Stimulated activated CD4-positive, alpha-beta T cell treated with anti-CD3 and anti-CD28 coated beads, Interleukin-1b, Interleukin-23, amount 100 ng/mL, for 48 hours (primary cell): Measurements from ENCODE around the gene HDAC4.

ENCODE experiments used
- DNase-seq: peaks from one replicate; pipeline ENCODE4 v3.0.0-alpha.2; 2020

The HDAC4 gene

DNA sequence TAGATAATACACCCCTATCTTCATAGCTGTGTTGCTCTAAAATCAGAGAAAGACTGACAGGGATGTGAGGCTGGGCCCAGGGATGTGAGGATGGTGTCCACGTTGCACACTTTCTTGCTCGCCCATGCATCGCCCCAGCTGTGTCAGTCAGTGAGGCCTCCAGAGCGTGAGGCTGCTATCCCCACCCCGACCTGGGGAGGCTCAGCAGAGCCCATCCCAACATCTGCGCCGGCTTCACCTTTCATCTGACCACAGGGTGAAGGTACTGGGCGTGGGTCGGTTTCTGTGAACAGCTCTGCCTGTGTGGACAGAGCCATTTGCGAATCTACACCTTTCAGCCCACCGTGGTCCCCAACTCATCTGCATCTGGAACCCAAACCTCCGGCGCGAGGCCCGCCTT is 255.7 kb downstream of the HDAC4 start:
- no peak for DNase-seq

DNA sequence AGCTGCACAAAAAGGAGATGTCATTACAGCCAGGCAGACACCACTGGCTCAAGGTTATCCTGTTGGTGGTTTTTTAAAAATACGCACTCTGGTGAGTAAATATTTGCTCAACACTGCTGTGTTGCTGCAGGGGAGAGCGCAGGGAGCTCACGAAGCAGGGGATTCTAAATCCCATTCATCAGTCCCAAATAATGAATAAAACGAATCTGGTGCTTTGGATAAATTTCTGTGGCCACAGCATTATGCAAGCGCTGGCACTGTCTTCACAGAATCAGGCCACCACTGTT is 256.2 kb downstream of the HDAC4 start:
- DNase-seq, result no peak

- peak; percentile 16 for DNase-seq
Measured at GRCh38 chr2:239143858-239144712, 256.7 kb downstream of the HDAC4 start.

DNA sequence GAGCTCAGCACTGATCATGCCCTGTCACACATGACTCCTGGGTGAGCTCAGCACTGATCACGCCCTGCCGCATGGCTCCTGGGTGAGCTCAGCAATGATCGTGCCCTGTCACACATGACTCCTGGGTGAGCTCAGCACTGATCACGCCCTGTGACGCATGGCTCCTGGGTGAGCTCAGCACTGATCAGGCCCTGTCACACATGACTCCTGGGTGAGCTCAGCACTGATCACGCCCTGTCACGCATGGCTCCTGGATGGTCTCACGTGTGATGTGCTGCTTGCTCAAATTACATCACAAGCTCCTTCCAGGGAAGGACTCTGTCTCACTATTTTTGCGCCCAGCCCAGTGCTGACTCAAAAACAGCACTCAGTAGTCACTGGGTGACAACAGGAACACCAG is 258.0 kb downstream of the HDAC4 start:
- peak; percentile 22 for DNase-seq

GRCh38 chr2:239142296-239142695 is 258.5 kb downstream of the HDAC4 start:
- DNase-seq, result no peak

DNA sequence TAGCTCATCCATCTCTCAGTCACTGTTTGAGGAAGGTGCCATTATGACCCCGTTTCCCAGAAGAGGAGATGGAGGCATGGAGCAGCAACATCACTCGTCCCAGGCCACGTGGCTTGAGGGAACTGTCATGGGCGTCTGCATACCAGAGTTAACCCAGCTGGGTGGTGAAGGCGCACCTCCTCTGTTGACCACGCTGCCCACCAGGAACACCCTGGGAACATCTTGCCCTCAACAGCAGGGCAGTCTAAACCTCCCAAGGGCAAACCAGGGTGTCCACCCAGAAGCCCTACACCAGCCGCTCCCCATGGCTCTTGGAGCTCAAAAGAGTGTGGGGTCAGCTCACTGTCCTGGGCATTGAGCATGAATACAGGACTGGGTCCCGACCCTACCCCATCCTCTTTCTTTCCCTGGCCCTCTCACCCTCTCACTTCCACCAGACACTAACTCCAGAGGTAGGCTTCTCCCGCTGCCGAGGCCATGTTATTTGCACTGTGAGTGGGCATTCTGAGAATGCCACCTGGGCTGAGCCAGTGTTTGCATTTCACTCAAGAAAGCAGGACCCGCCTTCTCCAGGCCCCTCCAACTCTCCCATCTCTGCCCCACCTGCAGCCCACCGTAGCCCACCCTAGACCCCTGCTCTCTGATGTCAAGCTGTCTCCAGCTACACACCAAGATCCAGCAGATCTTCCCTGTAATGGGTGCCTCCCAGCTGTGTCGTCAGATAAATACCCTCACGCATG is 259.6 kb downstream of the HDAC4 start:
- no peak for DNase-seq

DNA sequence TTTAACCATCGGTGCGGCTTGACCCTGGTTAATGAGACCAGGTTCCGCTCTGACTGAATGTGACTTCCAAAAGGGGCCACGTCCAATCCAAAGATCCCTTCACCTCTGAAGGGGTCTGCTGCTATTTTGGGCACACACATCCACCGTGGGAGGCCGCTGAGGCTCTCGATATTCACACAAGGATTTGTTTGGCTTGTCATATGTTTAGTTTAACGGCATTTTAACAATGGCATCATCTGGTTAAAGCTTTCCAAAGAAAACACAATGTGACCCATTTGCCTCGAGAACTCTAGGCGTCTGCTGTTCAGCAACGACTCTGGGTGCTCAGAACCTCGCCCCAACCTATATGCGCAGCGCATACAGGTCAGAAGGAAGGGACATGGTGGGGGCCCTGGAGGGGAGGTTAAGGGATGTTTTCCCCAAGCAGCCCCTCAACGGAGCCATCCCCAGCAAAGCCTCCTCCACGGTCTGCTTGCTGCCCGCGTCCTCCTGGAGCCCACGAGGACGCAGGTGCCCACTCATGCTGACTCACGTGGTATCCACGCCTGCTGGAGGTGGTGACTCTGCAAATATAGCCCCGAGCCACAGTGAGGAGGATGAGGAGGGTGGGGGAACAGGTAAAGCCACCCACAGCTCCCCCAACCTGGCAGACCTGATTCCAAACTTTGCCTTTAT is 260.3 kb downstream of the HDAC4 start:
- no peak for DNase-seq

DNA sequence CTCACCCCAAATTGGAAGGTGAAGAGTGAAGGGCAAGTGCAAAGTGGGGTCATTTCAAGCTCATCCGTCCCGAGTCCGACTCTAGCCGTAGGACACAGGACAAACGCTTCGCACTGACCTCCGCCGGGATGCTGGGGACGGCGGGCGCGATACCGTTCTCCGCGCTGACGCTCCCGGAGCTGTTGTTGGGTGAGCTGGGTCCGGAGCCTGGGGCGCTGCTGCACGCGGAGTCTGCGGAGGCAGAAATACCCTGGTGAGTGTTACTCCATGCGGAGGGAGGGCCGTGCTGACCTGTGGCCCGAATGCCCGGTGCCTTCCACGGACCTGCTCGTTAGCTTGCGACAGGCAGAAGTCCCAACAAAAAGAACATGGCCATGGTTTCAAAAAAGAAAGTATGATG is 261.3 kb downstream of the HDAC4 start:
- no peak for DNase-seq

DNA sequence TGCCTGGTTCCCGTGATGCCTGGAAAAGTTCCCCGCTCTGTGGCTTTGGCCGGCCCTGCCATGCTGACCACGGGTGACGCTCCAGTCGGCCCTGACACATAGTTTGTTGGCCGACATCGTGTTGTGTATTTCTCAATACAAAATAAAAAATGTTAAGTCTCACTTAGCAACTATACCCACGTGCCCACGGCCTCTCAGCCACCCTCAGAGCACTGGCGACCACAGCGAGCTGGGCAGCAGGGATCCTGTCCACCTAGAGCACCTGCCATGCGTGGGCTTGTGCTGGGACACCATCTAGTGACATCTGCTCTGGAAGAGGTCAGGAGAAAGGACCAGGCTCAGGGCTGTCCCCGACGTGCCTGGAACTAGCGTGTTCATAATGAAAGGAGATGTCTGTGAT is 261.7 kb downstream of the HDAC4 start:
- DNase-seq, result no peak

DNA sequence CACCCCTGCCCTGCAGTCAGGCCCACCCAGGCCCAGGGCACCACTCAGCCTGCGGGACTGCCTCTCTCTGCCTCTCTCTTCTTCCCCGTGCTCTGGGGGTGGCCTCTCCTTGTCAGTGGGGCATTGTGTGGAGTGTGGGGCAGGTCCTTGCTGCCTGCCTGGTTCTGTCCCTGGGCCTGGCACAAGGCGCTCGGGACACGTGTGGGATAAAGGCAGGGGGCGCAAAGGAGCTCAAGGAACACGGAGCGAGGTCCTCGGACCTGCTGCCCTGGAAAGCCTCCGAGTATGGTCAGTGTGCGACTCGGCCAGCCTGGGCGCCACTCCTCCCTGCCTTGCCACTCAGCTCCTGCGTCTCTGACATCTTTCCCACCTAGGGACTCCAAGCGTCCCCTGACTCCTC is 262.2 kb downstream of the HDAC4 start:
- no peak for DNase-seq

DNA sequence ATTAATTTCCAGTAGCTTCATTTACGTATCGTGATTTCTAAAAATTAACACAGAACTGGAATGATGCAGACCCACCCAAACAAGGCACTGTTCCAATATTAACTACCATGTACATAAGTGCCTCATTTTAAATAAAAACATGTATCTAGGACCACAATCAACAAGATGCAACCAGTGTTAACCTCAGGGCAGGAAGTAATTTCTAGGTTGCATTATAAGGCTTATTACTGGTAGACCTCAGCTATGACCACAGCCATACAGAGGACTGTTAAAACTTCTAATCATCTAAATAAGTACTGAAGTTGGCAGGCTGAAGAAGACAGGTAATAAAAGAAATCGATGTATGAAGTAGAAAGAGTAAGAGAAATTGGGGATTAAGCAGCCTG is 262.9 kb downstream of the HDAC4 start:
- no peak for DNase-seq

- DNase-seq, result no peak
Measured at GRCh38 chr2:239137165-239137897, 263.5 kb downstream of the HDAC4 start.

- DNase-seq, result no peak
Measured at GRCh38 chr2:239136762-239137161, 264.1 kb downstream of the HDAC4 start.

GRCh38 chr2:239136203-239136602 is 264.6 kb downstream of the HDAC4 start:
- DNase-seq, result no peak

DNA sequence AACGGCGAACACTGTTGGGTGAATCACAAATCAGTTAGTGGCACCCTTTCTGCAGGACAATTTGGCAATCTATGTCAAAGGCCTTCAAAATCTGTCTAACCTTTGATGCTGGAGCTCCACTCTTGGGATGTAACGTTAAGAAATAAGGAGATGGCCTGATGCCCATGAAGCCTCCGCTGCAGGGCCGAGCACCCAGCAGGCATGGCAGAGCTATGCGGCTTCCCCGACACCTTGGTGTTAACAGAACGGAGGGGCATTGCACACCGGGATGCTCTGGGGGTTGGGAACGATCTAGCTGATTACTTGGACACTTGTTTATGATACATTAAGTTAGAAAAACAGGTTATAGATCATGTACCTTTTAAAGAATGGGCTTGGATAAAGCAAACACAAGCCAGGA is 265.3 kb downstream of the HDAC4 start:
- no peak for DNase-seq

DNA sequence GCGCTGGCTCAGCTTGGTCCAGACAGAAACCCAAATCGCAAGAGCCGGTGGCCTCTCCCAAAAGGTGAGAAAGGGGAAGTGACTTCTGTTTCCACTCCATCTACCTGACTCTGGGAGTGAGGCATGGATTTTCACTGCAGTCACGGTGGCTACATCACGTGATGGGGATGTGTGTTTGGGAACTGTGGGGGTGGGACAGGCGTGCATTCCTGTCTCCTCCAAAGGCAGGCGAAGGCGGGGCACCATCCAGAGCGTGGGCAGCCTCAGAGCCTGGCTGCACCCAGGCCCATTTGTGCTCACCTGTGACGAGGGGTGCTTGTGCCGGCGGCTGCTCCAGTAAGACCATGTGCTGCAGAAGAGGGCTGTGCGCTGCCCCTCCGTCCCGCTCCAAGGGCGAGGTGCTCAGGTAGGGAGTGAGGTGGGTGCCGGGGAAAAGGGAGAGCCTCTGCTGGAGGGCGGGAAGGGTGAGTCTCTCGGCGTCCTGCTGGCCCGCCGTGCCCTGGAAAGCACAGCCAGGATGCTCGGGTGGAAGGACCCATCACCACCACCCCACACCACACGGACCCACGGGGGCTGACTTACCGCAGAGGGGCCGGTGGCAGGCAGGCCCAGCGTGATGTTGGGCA is 266.8 kb downstream of the HDAC4 start:
- no peak for DNase-seq

- DNase-seq, result no peak
Measured at GRCh38 chr2:239132786-239133185, 268.0 kb downstream of the HDAC4 start.

DNA sequence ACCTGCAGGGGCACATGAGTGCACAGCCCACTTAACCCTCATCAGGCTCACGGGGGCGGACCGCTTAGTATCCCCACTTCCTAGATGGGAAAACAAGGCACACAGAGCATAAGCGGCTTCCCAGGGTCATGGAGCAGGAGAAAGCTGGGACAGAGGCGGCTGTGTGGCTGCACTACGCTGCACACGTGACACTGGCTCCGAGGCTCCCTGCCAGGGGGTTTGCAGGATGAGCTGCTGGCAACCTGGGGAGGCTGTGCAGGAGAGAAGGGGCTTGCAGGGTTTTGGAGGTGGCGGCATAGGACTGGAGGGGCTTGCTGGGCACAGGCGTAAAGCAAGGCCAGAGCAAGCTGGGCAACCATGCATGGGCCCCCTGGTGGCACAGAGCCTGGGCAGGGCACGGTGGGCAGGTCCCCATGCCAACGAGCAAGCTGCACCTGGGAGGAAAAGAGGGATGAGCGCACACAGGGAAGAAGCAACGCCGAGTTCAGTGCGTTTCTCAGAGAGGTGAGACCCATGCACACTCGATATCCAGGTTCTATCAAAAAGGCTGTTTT is 268.6 kb downstream of the HDAC4 start:
- no peak for DNase-seq

GRCh38 chr2:239131521-239131920 is 269.3 kb downstream of the HDAC4 start:
- no peak for DNase-seq

DNA sequence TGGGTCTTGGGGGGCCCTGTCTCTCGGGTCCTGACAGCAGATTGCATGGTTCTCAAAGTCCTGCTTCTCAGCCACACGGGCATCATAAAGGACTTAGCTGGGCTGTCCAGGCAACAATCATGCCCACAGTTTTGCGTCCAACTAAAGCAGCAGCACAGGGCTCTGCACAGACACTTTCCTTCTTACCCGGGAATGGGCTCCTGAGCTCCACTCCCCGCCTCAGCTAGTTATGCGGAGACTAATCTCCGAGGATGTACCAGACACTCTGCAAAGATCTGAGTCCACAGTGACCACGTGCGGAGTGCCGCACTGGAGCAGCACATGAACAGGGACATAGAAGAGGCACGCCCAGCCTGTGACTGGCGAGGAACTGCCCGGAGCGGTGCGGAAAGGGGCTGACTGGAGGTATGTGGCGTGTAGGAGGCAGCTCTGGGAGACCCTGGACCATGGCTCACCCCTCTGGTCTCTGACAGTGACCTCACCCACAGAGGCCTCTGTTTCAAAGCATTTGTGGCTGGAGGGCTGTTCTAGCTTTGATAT is 270.0 kb downstream of the HDAC4 start:
- DNase-seq, result no peak

DNA sequence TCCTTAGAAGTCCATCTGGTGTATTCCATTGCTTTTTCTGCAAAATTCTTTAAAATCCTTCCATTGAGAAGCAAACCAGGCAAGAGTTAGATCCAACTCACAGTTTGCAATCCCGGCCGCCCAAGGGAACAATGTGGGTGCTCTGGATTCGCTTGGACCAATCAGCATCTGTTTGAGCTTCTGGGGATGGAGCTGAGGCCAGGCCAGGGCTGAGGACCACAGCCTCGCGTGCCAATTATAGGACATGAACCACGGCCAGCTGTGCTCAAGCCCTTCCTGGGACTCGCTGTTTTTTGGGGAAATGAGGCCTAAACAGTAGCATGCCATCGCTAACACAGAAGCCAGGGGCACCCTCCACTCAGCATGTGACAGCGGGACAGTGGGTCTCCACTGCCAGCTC is 270.8 kb downstream of the HDAC4 start:
- no peak for DNase-seq
